Dendritic cell treated with granulocyte-macrophage colony-stimulating factor and Interleukin-4, amounts not matched to agents 40 ng/mL and 50 ng/mL, for 4 days (primary cell): ENCODE results near the gene INHBE.
"Not testable (repeated sequence)": the region's sequence is repeated elsewhere in the genome, so short reads cannot be mapped to it uniquely, and the experiment has no call there.

Experiments used
- H3K27ac Mint-ChIP-seq: one replicate; pipeline ENCODE4 v1.8.0; 2022; ENCODE audit warnings: mild to moderate bottlenecking, mixed read lengths
- H3K27me3 Mint-ChIP-seq: one replicate; pipeline ENCODE4 v1.8.0; 2022; ENCODE audit warnings: mild to moderate bottlenecking, mixed read lengths
- H3K36me3 Mint-ChIP-seq: one replicate; pipeline ENCODE4 v1.8.0; 2022; ENCODE audit warnings: low read depth, mixed read lengths
- H3K4me1 Mint-ChIP-seq: one replicate; pipeline ENCODE4 v1.8.0; 2022; ENCODE audit warnings: low read depth, mixed read lengths
- H3K4me3 Mint-ChIP-seq: one replicate; pipeline ENCODE4 v1.8.0; 2022; ENCODE audit warnings: mild to moderate bottlenecking, moderate library complexity, mixed read lengths
- H3K9me3 Mint-ChIP-seq: one replicate; pipeline ENCODE4 v1.8.0; 2022; ENCODE audit warnings: mixed read lengths
- intact Hi-C: fragments of 100-400 bp; cut with micrococcal nuclease; formaldehyde crosslinking; loops from one replicate; pipeline ENCODE4 v1.15.0; 2022

The INHBE gene

GRCh38 chr12:57454566-57455373, at the start of gene INHBE:
Gene INHBE, plus strand, starts transcription at chr12:57455307. Its CDS starts 230 bp downstream, at chr12:57455537.
- Mint-ChIP-seq H3K4me3 (no peak within 1 kb of the TSS), H3K9me3 (no peaks in the 10 kb centered on the region), H3K4me1 (peaks cover 34% of the 10 kb centered on the region), H3K36me3 (no peaks in the 10 kb centered on the region), H3K27ac (no peak within 1 kb of the TSS), H3K27me3 (peaks cover 16% of the 10 kb centered on the region)
- intact Hi-C loops: loop anchor here (5.0 kb wide), 1 partner anchor 192 kb away; no protein-coding TSS in a partner anchor

GRCh38 chr12:57410534-57410933, 44.6 kb upstream of the INHBE start:
- no peak overlapping the region for H3K4me3 Mint-ChIP-seq
- intact Hi-C loops: no loop called here
- no peaks in the 10 kb centered on the region for H3K27me3 Mint-ChIP-seq
- H3K36me3 Mint-ChIP-seq: peaks cover 33% of the 10 kb centered on the region
- H3K4me1 Mint-ChIP-seq: peaks cover 10% of the 10 kb centered on the region
- H3K9me3 Mint-ChIP-seq: no peaks in the 10 kb centered on the region
- H3K27ac Mint-ChIP-seq: no peak overlapping the region

- intact Hi-C loops, H3K9me3 Mint-ChIP-seq, H3K27ac Mint-ChIP-seq, H3K4me3 Mint-ChIP-seq, H3K27me3 Mint-ChIP-seq: not testable (repeated sequence)
- Mint-ChIP-seq H3K4me1 (peaks cover 22% of the 10 kb centered on the region), H3K36me3 (peaks cover 52% of the 10 kb centered on the region)
Measured at GRCh38 chr12:57414160-57414559, 40.9 kb upstream of the INHBE start.

GRCh38 chr12:57415088-57415487, 40.0 kb upstream of the INHBE start:
- Mint-ChIP-seq H3K27me3 (no peaks in the 10 kb centered on the region), H3K4me3 (no peak overlapping the region), H3K36me3 (peaks cover 61% of the 10 kb centered on the region), H3K4me1 (peaks cover 24% of the 10 kb centered on the region), H3K27ac (no peak overlapping the region), H3K9me3 (no peaks in the 10 kb centered on the region)
- intact Hi-C loops: no loop called here

GRCh38 chr12:57416039-57416996, 38.8 kb upstream of the INHBE start:
- no peaks in the 10 kb centered on the region for H3K27me3 Mint-ChIP-seq
- H3K36me3 Mint-ChIP-seq: peaks cover 72% of the 10 kb centered on the region
- no peaks in the 10 kb centered on the region for H3K9me3 Mint-ChIP-seq
- intact Hi-C loops: no loop called here
- peaks cover 29% of the 10 kb centered on the region for H3K4me1 Mint-ChIP-seq
- H3K27ac Mint-ChIP-seq: no peak overlapping the region
- H3K4me3 Mint-ChIP-seq: no peak overlapping the region

- Mint-ChIP-seq H3K36me3 (peaks cover 75% of the 10 kb centered on the region), H3K27ac (no peak overlapping the region)
Measured at GRCh38 chr12:57418255-57418654, 36.9 kb upstream of the INHBE start.

GRCh38 chr12:57419495-57419894, 35.6 kb upstream of the INHBE start:
- Mint-ChIP-seq H3K27ac (no peak overlapping the region), H3K9me3 (no peaks in the 10 kb centered on the region), H3K4me3 (no peak overlapping the region), H3K36me3 (peaks cover 75% of the 10 kb centered on the region), H3K4me1 (peaks cover 24% of the 10 kb centered on the region), H3K27me3 (no peaks in the 10 kb centered on the region)
- intact Hi-C loops: no loop called here

More at GRCh38 chr12:57418255-57418654, 36.9 kb upstream of the INHBE start:
- no peak overlapping the region for H3K4me3 Mint-ChIP-seq
- no peaks in the 10 kb centered on the region for H3K27me3 Mint-ChIP-seq
- intact Hi-C loops: no loop called here
- peaks cover 24% of the 10 kb centered on the region for H3K4me1 Mint-ChIP-seq
- no peaks in the 10 kb centered on the region for H3K9me3 Mint-ChIP-seq

GRCh38 chr12:57420482-57420881, 34.6 kb upstream of the INHBE start:
- no peaks in the 10 kb centered on the region for H3K27me3 Mint-ChIP-seq
- no peak overlapping the region for H3K4me3 Mint-ChIP-seq
- intact Hi-C loops: no loop called here
- peaks cover 24% of the 10 kb centered on the region for H3K4me1 Mint-ChIP-seq
- peaks cover 77% of the 10 kb centered on the region for H3K36me3 Mint-ChIP-seq
- no peak overlapping the region for H3K27ac Mint-ChIP-seq
- H3K9me3 Mint-ChIP-seq: no peaks in the 10 kb centered on the region

GRCh38 chr12:57426948-57427347, 28.2 kb upstream of the INHBE start:
- H3K4me1 Mint-ChIP-seq: peaks cover 27% of the 10 kb centered on the region
- H3K4me3 Mint-ChIP-seq, H3K9me3 Mint-ChIP-seq, intact Hi-C loops, H3K27me3 Mint-ChIP-seq, H3K27ac Mint-ChIP-seq: not testable (repeated sequence)
- H3K36me3 Mint-ChIP-seq: peaks cover 44% of the 10 kb centered on the region

GRCh38 chr12:57428965-57429364, 26.1 kb upstream of the INHBE start:
- H3K4me3 Mint-ChIP-seq: peak overlapping the region; percentile 64
- H3K9me3 Mint-ChIP-seq: no peaks in the 10 kb centered on the region
- peaks cover 24% of the 10 kb centered on the region for H3K36me3 Mint-ChIP-seq
- peaks cover 27% of the 10 kb centered on the region for H3K4me1 Mint-ChIP-seq
- H3K27ac Mint-ChIP-seq: peak overlapping the region; percentile 98
- no peaks in the 10 kb centered on the region for H3K27me3 Mint-ChIP-seq
- intact Hi-C loops: no loop called here

- Mint-ChIP-seq H3K27ac (peak overlapping the region; percentile 98), H3K4me3 (peak overlapping the region; percentile 88), H3K9me3 (no peaks in the 10 kb centered on the region), H3K36me3 (peaks cover 18% of the 10 kb centered on the region), H3K4me1 (peaks cover 27% of the 10 kb centered on the region), H3K27me3 (no peaks in the 10 kb centered on the region)
- intact Hi-C loops: no loop called here
Measured at GRCh38 chr12:57429473-57430111, 25.5 kb upstream of the INHBE start.

GRCh38 chr12:57430112-57430930, 24.8 kb upstream of the INHBE start:
- peaks cover 31% of the 10 kb centered on the region for H3K4me1 Mint-ChIP-seq
- no peaks in the 10 kb centered on the region for H3K27me3 Mint-ChIP-seq
- intact Hi-C loops: no loop called here
- peak overlapping the region; percentile 98 for H3K27ac Mint-ChIP-seq
- no peaks in the 10 kb centered on the region for H3K9me3 Mint-ChIP-seq
- peaks cover 14% of the 10 kb centered on the region for H3K36me3 Mint-ChIP-seq
- peak overlapping the region; percentile 88 for H3K4me3 Mint-ChIP-seq

- peak within 1 kb of the TSS; percentile 98 for H3K27ac Mint-ChIP-seq
- H3K4me3 Mint-ChIP-seq: peak within 1 kb of the TSS; percentile 88
- H3K36me3 Mint-ChIP-seq: peaks cover 7% of the 10 kb centered on the region
- intact Hi-C loops: no loop called here
- H3K9me3 Mint-ChIP-seq: no peaks in the 10 kb centered on the region
- H3K27me3 Mint-ChIP-seq: no peaks in the 10 kb centered on the region
- peaks cover 34% of the 10 kb centered on the region for H3K4me1 Mint-ChIP-seq
Measured at GRCh38 chr12:57430931-57431566, 24.1 kb upstream of the INHBE start, which contains the start of gene R3HDM2. Gene R3HDM2, minus strand, starts transcription at chr12:57431043. Its CDS starts 120,615 bp downstream, at chr12:57310428.
